Measurements from ENCODE around the gene HSPA1A.
"Not testable (repeated sequence)": the region's sequence is repeated elsewhere in the genome, so short reads cannot be mapped to it uniquely, and the experiment has no call there.

The HSPA1A gene

GRCh38 chr6:31836474-31837368 lies 21.4 kb downstream of the HSPA1A start:
- DNase-seq (ENCODE audit: low read depth in 2 of 2): no peak

- no peak for DNase-seq (ENCODE audit: low read depth in 2 of 2)
These were observed 22.2 kb downstream of the HSPA1A start for GRCh38 chr6:31837369-31838113.

GRCh38 chr6:31838114-31838553 lies 22.8 kb downstream of the HSPA1A start:
- DNase-seq (ENCODE audit: low read depth in 2 of 2): not testable (repeated sequence)

GRCh38 chr6:31838968-31839367 lies 23.6 kb downstream of the HSPA1A start:
- DNase-seq (ENCODE audit: low read depth in 2 of 2): no peak

- DNase-seq (ENCODE audit: low read depth in 2 of 2): not testable (repeated sequence)
These were observed 24.4 kb downstream of the HSPA1A start for GRCh38 chr6:31839779-31840126.

- DNase-seq (ENCODE audit: low read depth in 2 of 2): no peak
These were observed 26.7 kb downstream of the HSPA1A start for GRCh38 chr6:31842053-31842452.

GRCh38 chr6:31844507-31844906 lies 29.2 kb downstream of the HSPA1A start:
- DNase-seq (ENCODE audit: low read depth in 2 of 2): no peak

GRCh38 chr6:31847276-31847978 lies 32.1 kb downstream of the HSPA1A start:
- no peak for DNase-seq (ENCODE audit: low read depth in 2 of 2)

GRCh38 chr6:31850765-31851484 lies 35.6 kb downstream of the HSPA1A start:
- DNase-seq (ENCODE audit: low read depth in 2 of 2): no peak

- no peak for DNase-seq (ENCODE audit: low read depth in 2 of 2)
These were observed 36.1 kb downstream of the HSPA1A start for GRCh38 chr6:31851485-31851832.

GRCh38 chr6:31851980-31852718 lies 36.8 kb downstream of the HSPA1A start:
- DNase-seq (ENCODE audit: low read depth in 2 of 2): not testable (repeated sequence)

- not testable (repeated sequence) for DNase-seq (ENCODE audit: low read depth in 2 of 2)
These were observed 42.4 kb downstream of the HSPA1A start for GRCh38 chr6:31857774-31858173.

- no peak for DNase-seq (ENCODE audit: low read depth in 2 of 2)
These were observed 43.4 kb downstream of the HSPA1A start for GRCh38 chr6:31858707-31859106.

GRCh38 chr6:31859923-31860322 lies 44.6 kb downstream of the HSPA1A start:
- no peak for DNase-seq (ENCODE audit: low read depth in 2 of 2)

GRCh38 chr6:31860349-31860748 lies 45.0 kb downstream of the HSPA1A start:
- DNase-seq (ENCODE audit: low read depth in 2 of 2): no peak

GRCh38 chr6:31861150-31861549 lies 45.8 kb downstream of the HSPA1A start:
- no peak for DNase-seq (ENCODE audit: low read depth in 2 of 2)

- DNase-seq (ENCODE audit: low read depth in 2 of 2): no peak
These were observed 46.6 kb downstream of the HSPA1A start for GRCh38 chr6:31861919-31862343.

GRCh38 chr6:31862344-31863235 lies 47.2 kb downstream of the HSPA1A start, which contains the start of gene NEU1:
TSS of gene NEU1 (minus strand) at chr6:31862821. CDS start at chr6:31862776, 45 bp downstream.
- DNase-seq (ENCODE audit: low read depth in 2 of 2): peak; percentile 99 to 100

GRCh38 chr6:31864123-31864562 lies 48.8 kb downstream of the HSPA1A start:
- DNase-seq (ENCODE audit: low read depth in 2 of 2): not testable (repeated sequence)

GRCh38 chr6:31864818-31865204 lies 49.5 kb downstream of the HSPA1A start:
- no peak for DNase-seq (ENCODE audit: low read depth in 2 of 2)
